LNCAP (cell line): ENCODE measurements around the gene OR7D2.

Source experiments
- CTCF ChIP-seq: fragments of 450-650 bp; IDR thresholded peaks from 2 replicates; pipeline ENCODE4 v1.5.1; 2017; ENCODE audit warnings: mild to moderate bottlenecking

The OR7D2 gene

GRCh38 chr19:9219489-9219888, 40.7 kb downstream of the OR7D2 start, which contains the start of gene OR7D4:
TSS of gene OR7D4 (minus strand) at chr19:9219589. CDS start at chr19:9214837, 4,752 bp downstream.
- TF ChIP-seq CTCF: no peak
